H1 (cell line): Measurements from ENCODE around the gene TEN1.

Experiments
- BACH1 ChIP-seq: IDR thresholded peaks from 2 replicates; pipeline ENCODE4 v1.6.1; 2012; ENCODE audit warnings: low read length, improper control_type of control experiment
- BCL11A ChIP-seq, 2 experiments: IDR thresholded peaks; one replicate each; pipeline ENCODE4 v1.6.1; 2011; ENCODE audit warnings: low read depth in 2 of 2, low read length in 2 of 2, mild to moderate bottlenecking in 2 of 2
- BRCA1 ChIP-seq: IDR thresholded peaks from 2 replicates; pipeline ENCODE4 v1.6.1; 2012; ENCODE audit warnings: low read depth, low read length, improper control_type of control experiment
- HDAC6 ChIP-seq: IDR thresholded peaks from one replicate; pipeline ENCODE4 v1.7.1; 2012; ENCODE audit warnings: low read depth, mild to moderate bottlenecking, inconsistent platforms, low read length, moderate library complexity
- KDM1A ChIP-seq: fragments of 200-600, 300-600 bp; sonication (generic); IDR thresholded peaks from 2 replicates; pipeline ENCODE4 v1.7.1; 2016; ENCODE audit warnings: mild to moderate bottlenecking, low read length, borderline replicate concordance
- NRF1 ChIP-seq: IDR thresholded peaks from 2 replicates; pipeline ENCODE4 v1.6.1; 2011; ENCODE audit warnings: mild to moderate bottlenecking, low read depth, low read length, improper control_type of control experiment
- PHF8 ChIP-seq: fragments of 200-600 bp; sonication (generic); conservative IDR thresholded peaks from 2 replicates; pipeline ENCODE4 v1.7.1; 2012; ENCODE audit warnings: low read depth, mild to moderate bottlenecking, inconsistent platforms, low read length, moderate library complexity
- POLR2A ChIP-seq, 2 experiments: IDR thresholded peaks; 1 replicate in 1 of 2; 2 replicates in 1 of 2; pipeline ENCODE4 v1.6.1; 2011; ENCODE audit warnings: low read depth in 2 of 2, low read length in 2 of 2, mild to moderate bottlenecking in 2 of 2; ENCODE audit errors: control extremely low read depth in 1 of 2
- POLR2AphosphoS5 ChIP-seq: IDR thresholded peaks from 2 replicates; pipeline ENCODE4 v1.6.1; 2011; ENCODE audit warnings: low read depth, low read length
- RNF2 ChIP-seq: fragments of 200-900, 300-1000 bp; sonication (generic); IDR thresholded peaks from 2 replicates; pipeline ENCODE4 v1.7.1; 2016; ENCODE audit warnings: borderline replicate concordance, low read depth, mild to moderate bottlenecking, antibody characterized with exemption, low read length; ENCODE audit not compliant: poor library complexity, severe bottlenecking; ENCODE audit errors: missing control alignments
- SRF ChIP-seq: IDR thresholded peaks from 2 replicates; pipeline ENCODE4 v1.6.1; 2011; ENCODE audit warnings: mild to moderate bottlenecking, low read depth, low read length, moderate library complexity
- TAF1 ChIP-seq: IDR thresholded peaks from 2 replicates; pipeline ENCODE4 v1.6.1; 2011; ENCODE audit warnings: mild to moderate bottlenecking, low read depth, low read length
- TF ChIP-seq, protein P1 (sequence below), 3 experiments: IDR thresholded peaks; 1 replicate in 2 of 3; 2 replicates in 1 of 3; pipeline versions ENCODE4 v1.5.1 to v1.6.1; 2011; ENCODE audit warnings: low read length in 3 of 3, mild to moderate bottlenecking in 3 of 3, inconsistent platforms in 2 of 3, low read depth in 1 of 3, moderate library complexity in 1 of 3; ENCODE audit not compliant: insufficient read depth in 1 of 3; ENCODE audit errors: control extremely low read depth in 1 of 3

DNA sequence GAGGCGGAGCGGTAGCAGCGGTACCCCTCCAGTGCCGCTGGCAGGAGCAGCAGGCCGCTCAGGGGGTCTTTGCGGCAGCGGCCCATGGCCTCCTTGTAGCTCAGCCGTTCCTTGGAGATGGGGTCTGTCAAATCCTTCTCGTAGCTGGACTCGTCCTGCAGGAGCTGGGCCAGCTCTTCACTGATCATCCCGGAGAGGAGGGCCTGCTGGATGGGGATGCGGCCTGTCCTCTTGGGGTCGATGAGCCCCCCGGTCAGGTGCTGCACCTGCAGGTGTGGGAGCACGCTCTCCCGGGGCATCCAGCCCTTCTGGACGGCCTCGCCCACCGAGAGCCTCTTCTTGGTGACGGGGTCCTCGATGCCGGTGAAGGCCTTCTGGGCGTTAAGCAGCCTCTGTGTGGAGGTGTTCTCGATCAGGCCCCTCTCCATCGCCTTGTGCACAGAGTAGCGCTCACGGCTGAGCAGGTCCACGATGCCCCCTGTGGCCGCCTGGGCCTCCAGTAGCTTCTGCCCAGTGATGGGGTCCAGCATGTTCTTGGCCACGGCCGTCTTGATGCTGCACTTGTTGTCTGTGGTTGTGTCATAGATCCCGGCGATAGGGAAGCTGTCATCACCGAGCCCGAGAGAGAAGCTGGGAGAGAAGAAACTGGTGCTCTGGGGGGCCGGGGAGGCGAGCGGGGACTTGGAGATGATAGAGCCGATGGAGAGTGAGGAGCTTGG, 28.2 kb downstream of the TEN1 start:
- TF ChIP-seq, protein P1, sequence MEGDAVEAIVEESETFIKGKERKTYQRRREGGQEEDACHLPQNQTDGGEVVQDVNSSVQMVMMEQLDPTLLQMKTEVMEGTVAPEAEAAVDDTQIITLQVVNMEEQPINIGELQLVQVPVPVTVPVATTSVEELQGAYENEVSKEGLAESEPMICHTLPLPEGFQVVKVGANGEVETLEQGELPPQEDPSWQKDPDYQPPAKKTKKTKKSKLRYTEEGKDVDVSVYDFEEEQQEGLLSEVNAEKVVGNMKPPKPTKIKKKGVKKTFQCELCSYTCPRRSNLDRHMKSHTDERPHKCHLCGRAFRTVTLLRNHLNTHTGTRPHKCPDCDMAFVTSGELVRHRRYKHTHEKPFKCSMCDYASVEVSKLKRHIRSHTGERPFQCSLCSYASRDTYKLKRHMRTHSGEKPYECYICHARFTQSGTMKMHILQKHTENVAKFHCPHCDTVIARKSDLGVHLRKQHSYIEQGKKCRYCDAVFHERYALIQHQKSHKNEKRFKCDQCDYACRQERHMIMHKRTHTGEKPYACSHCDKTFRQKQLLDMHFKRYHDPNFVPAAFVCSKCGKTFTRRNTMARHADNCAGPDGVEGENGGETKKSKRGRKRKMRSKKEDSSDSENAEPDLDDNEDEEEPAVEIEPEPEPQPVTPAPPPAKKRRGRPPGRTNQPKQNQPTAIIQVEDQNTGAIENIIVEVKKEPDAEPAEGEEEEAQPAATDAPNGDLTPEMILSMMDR (IDR thresholded peaks at IDR 0.05; ENCODE audit: control extremely low read depth in 1 of 3, insufficient read depth in 1 of 3, low read depth in 1 of 3, low read length in 3 of 3): no peak
- TF ChIP-seq POLR2A (IDR thresholded peaks at IDR 0.05; ENCODE audit: control extremely low read depth in 1 of 2, low read depth in 2 of 2, low read length in 2 of 2) (no peak), BCL11A (IDR thresholded peaks at IDR 0.05; ENCODE audit: low read depth in 2 of 2, low read length in 2 of 2) (no peak), KDM1A (no peak), POLR2AphosphoS5 (no peak), HDAC6 (no peak), BRCA1 (no peak), SRF (no peak), BACH1 (no peak), TAF1 (no peak), RNF2 (no peak), NRF1 (no peak), PHF8 (no peak)
